HepG2 (cell line): ENCODE data around the gene DDX11. TPM values are rescaled to one million over a fixed set of nuclear protein-coding genes. Genes with fewer than 3 reads are reported as not detected.

Experiments
- ATF1 ChIP-seq: IDR thresholded peaks from 2 replicates; pipeline ENCODE4 v1.6.1; 2016; ENCODE audit warnings: mild to moderate bottlenecking, control low read depth
- CAMTA2 ChIP-seq: sonication (generic); formaldehyde crosslinking; IDR thresholded peaks from 2 replicates; pipeline ENCODE4 v1.4.0; 2020; ENCODE audit warnings: mild to moderate bottlenecking, missing genetic modification reagents, borderline replicate concordance
- CC2D1A ChIP-seq: sonication (generic); formaldehyde crosslinking; IDR thresholded peaks from 2 replicates; pipeline ENCODE4 v1.8.1; 2023; ENCODE audit warnings: mild to moderate bottlenecking, missing genetic modification reagents
- CCDC6 ChIP-seq: sonication (generic); formaldehyde crosslinking; IDR thresholded peaks from 2 replicates; pipeline ENCODE4 v1.8.1; 2022; ENCODE audit warnings: mild to moderate bottlenecking, missing genetic modification reagents, moderate library complexity
- ELF1 ChIP-seq: sonication (generic); formaldehyde crosslinking; IDR thresholded peaks from 2 replicates; pipeline ENCODE4 v1.4.0; 2020; ENCODE audit warnings: missing genetic modification reagents
- ETV5 ChIP-seq: IDR thresholded peaks from 2 replicates; pipeline ENCODE4 v1.6.1; 2018; ENCODE audit warnings: missing biosample characterization, missing genetic modification reagents, inconsistent platforms, borderline replicate concordance
- HDAC2 ChIP-seq: sonication (generic); formaldehyde crosslinking; IDR thresholded peaks from 2 replicates; pipeline ENCODE4 v1.4.0; 2020; ENCODE audit warnings: missing genetic modification reagents
- KAT8 ChIP-seq: IDR thresholded peaks from 2 replicates; pipeline ENCODE4 v1.6.1; 2016; ENCODE audit warnings: missing genetic modification reagents, missing compliant biosample characterization
- KDM3A ChIP-seq: IDR thresholded peaks from 2 replicates; pipeline ENCODE4 v1.6.1; 2018; ENCODE audit warnings: low read depth, missing compliant biosample characterization
- NFYB ChIP-seq: sonication (generic); formaldehyde crosslinking; IDR thresholded peaks from 2 replicates; pipeline ENCODE4 v1.4.0; 2020; ENCODE audit warnings: missing genetic modification reagents
- POLR2AphosphoS5 ChIP-seq: IDR thresholded peaks from 2 replicates; pipeline ENCODE4 v1.6.1; 2012; ENCODE audit warnings: low read depth, low read length
- YEATS2 ChIP-seq: sonication (generic); formaldehyde crosslinking; IDR thresholded peaks from 2 replicates; pipeline ENCODE4 v1.4.0; 2020; ENCODE audit warnings: missing genetic modification reagents, borderline replicate concordance
- YEATS4 ChIP-seq: sonication (generic); formaldehyde crosslinking; IDR thresholded peaks from 2 replicates; pipeline ENCODE4 v1.4.0; 2020; ENCODE audit warnings: missing genetic modification reagents, borderline replicate concordance
- ZIK1 ChIP-seq: sonication (generic); formaldehyde crosslinking; IDR thresholded peaks from 2 replicates; pipeline ENCODE4 v1.5.0; 2020; ENCODE audit warnings: mild to moderate bottlenecking, low read depth, missing genetic modification reagents, borderline replicate concordance
- ZNF12 ChIP-seq: sonication (generic); formaldehyde crosslinking; IDR thresholded peaks from 2 replicates; pipeline ENCODE4 v1.5.0; 2020; ENCODE audit warnings: missing genetic modification reagents
- ZNF264 ChIP-seq: sonication (generic); formaldehyde crosslinking; IDR thresholded peaks from 2 replicates; pipeline ENCODE4 v1.4.0; 2020; ENCODE audit warnings: missing genetic modification reagents
- ZNF350 ChIP-seq: sonication (generic); formaldehyde crosslinking; IDR thresholded peaks from 2 replicates; pipeline ENCODE4 v1.4.0; 2020; ENCODE audit warnings: mild to moderate bottlenecking, low read depth, missing genetic modification reagents, borderline replicate concordance
- ZNF446 ChIP-seq: sonication (generic); formaldehyde crosslinking; IDR thresholded peaks from 2 replicates; pipeline ENCODE4 v1.5.0; 2020; ENCODE audit warnings: mild to moderate bottlenecking, missing genetic modification reagents
- ZNF501 ChIP-seq: sonication (generic); formaldehyde crosslinking; IDR thresholded peaks from 2 replicates; pipeline ENCODE4 v1.5.1; 2020; ENCODE audit warnings: mild to moderate bottlenecking, moderate library complexity, missing genetic modification reagents
- ZSCAN25 ChIP-seq: sonication (generic); formaldehyde crosslinking; IDR thresholded peaks from 2 replicates; pipeline ENCODE4 v1.8.0; 2022; ENCODE audit warnings: mild to moderate bottlenecking, missing genetic modification reagents
- polyA plus RNA-seq, 8 experiments: library from polyadenylated mRNA; depleted of rRNA in 3 of 8; stranded (reverse) in 7 of 8; unstranded in 1 of 8; fragments of >200 nt; fragmentation: Illumina TruSeq in 4 of 8; extraction: Trizol in 4 of 8; gene quantifications; 2 replicates each; pipeline versions ENCODE4 v1.2.1 to v1.2.3, GENCODE V29; 2011 to 2016; ENCODE audit warnings: low read depth in 4 of 8, missing spikeins in 1 of 8, mixed read lengths in 1 of 8; ENCODE audit not compliant: insufficient read depth in 1 of 8
- total RNA-seq, 5 experiments: library from RNA; depleted of rRNA; stranded (reverse); fragments of >200 nt; fragmentation: Illumina TruSeq; extraction: Trizol; gene quantifications; 2 replicates each; pipeline ENCODE4 v1.2.3, GENCODE V29; 2016; ENCODE audit warnings: low read depth in 1 of 5
- TF ChIP-seq, protein P1 (sequence below): sonication (generic); formaldehyde crosslinking; IDR thresholded peaks from 2 replicates; pipeline ENCODE4 v1.5.1; 2020; ENCODE audit warnings: missing genetic modification reagents, mild to moderate bottlenecking, borderline replicate concordance
- TF ChIP-seq, protein P2 (sequence below): sonication (generic); formaldehyde crosslinking; IDR thresholded peaks from 2 replicates; pipeline ENCODE4 v1.5.1; 2020; ENCODE audit warnings: mild to moderate bottlenecking, missing genetic modification reagents, moderate library complexity

The DDX11 gene
- total and polyA plus RNA-seq, 2 of the 13 experiments (the other 11 are each of a cell fraction or from before 2014, with no cell fraction given): 23.9 to 40.8 TPM

DNA sequence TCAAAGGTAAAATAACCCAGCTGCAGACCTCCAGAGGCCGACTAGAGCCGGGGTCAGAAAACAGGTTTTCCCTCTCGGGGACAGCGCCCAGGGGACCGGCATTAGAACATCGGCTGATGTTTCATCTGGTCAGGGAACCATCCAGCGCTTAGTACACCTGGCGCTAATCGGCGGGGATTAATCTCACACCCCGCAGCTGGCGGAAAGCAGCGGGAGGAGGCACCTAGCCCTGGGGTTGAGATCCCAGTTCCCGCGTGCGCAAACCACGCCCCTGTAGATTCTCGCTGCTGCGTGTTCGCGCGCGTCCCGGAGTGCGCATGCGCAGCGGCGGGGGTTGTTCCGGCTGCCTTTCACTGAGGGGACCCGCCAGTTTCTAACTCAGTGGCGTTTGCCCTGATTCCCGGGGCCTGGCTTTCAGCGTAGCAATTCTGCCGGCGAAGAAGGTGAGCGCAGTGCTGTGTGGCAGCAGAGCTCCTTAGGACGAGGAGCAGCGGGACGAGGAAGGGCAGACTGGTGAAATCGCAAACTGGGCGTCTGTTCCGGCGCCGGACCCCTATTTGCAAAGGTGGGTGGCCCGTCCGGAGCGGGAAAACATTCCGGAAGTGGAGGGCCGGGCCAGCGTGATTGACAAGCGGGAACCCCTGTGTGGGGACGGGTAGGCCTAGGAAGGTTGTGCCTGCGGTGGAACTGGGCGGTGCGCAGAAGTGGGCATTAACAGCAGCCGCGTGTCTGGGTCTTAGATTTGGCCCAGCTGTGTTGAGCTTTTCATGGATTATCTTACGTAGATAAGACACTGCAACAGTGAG is at the start of gene DDX11 (continued):
- TF ChIP-seq ZNF12 (CRISPR knock-in tag) (0 out of 2 replicates have a peak, but pooled peaks have one; percentile 9), HDAC2 (CRISPR knock-in tag) (0 out of 2 replicates have a peak, but pooled peaks have one; percentile 8), ETV5 (peak; percentile 60; the same call in 1 of the 2 replicates), CAMTA2 (CRISPR knock-in tag) (0 out of 2 replicates have a peak, but pooled peaks have one; percentile 60), CCDC6 (CRISPR knock-in tag) (0 out of 2 replicates have a peak, but pooled peaks have one; percentile 76), ZSCAN25 (CRISPR knock-in tag) (peak; percentile 17; the same call in 1 of the 2 replicates), ZNF264 (0 out of 2 replicates have a peak, but pooled peaks have one; percentile 30), NFYB (peak; percentile 83), YEATS2 (CRISPR knock-in tag) (peak; percentile 88), ZNF501 (CRISPR knock-in tag) (peak; percentile 47; the same call in 1 of the 2 replicates), ZNF446 (CRISPR knock-in tag) (0 out of 2 replicates have a peak, but pooled peaks have one; percentile 22), KAT8 (CRISPR knock-in tag) (peak; percentile 91), ATF1 (0 out of 2 replicates have a peak, but pooled peaks have one; percentile 8), POLR2AphosphoS5 (peak; percentile 67), YEATS4 (peak; percentile 86), CC2D1A (0 out of 2 replicates have a peak, but pooled peaks have one; percentile 65), KDM3A (CRISPR knock-in tag) (0 out of 2 replicates have a peak, but pooled peaks have one; percentile 22), ZIK1 (CRISPR knock-in tag) (peak; percentile 34; the same call in 1 of the 2 replicates), ELF1 (CRISPR knock-in tag) (peak; percentile 89), ZNF350 (CRISPR knock-in tag) (peak; percentile 62; the same call in 1 of the 2 replicates)
- TF ChIP-seq, protein P1, sequence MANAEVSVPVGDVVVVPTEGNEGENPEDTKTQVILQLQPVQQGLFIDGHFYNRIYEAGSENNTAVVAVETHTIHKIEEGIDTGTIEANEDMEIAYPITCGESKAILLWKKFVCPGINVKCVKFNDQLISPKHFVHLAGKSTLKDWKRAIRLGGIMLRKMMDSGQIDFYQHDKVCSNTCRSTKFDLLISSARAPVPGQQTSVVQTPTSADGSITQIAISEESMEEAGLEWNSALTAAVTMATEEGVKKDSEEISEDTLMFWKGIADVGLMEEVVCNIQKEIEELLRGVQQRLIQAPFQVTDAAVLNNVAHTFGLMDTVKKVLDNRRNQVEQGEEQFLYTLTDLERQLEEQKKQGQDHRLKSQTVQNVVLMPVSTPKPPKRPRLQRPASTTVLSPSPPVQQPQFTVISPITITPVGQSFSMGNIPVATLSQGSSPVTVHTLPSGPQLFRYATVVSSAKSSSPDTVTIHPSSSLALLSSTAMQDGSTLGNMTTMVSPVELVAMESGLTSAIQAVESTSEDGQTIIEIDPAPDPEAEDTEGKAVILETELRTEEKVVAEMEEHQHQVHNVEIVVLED (CRISPR knock-in tag): peak; percentile 71
- TF ChIP-seq, protein P2, sequence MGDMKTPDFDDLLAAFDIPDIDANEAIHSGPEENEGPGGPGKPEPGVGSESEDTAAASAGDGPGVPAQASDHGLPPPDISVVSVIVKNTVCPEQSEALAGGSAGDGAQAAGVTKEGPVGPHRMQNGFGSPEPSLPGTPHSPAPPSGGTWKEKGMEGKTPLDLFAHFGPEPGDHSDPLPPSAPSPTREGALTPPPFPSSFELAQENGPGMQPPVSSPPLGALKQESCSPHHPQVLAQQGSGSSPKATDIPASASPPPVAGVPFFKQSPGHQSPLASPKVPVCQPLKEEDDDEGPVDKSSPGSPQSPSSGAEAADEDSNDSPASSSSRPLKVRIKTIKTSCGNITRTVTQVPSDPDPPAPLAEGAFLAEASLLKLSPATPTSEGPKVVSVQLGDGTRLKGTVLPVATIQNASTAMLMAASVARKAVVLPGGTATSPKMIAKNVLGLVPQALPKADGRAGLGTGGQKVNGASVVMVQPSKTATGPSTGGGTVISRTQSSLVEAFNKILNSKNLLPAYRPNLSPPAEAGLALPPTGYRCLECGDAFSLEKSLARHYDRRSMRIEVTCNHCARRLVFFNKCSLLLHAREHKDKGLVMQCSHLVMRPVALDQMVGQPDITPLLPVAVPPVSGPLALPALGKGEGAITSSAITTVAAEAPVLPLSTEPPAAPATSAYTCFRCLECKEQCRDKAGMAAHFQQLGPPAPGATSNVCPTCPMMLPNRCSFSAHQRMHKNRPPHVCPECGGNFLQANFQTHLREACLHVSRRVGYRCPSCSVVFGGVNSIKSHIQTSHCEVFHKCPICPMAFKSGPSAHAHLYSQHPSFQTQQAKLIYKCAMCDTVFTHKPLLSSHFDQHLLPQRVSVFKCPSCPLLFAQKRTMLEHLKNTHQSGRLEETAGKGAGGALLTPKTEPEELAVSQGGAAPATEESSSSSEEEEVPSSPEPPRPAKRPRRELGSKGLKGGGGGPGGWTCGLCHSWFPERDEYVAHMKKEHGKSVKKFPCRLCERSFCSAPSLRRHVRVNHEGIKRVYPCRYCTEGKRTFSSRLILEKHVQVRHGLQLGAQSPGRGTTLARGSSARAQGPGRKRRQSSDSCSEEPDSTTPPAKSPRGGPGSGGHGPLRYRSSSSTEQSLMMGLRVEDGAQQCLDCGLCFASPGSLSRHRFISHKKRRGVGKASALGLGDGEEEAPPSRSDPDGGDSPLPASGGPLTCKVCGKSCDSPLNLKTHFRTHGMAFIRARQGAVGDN (CRISPR knock-in tag): peak; percentile 93
- TF ChIP-seq, all 625 proteins: peak for 162; not testable (repeated sequence) for 463
